HUES48 (cell line): ENCODE measurements around the gene GPC6.
"Not testable (repeated sequence)": the region's sequence is repeated elsewhere in the genome, so short reads cannot be mapped to it uniquely, and the experiment has no call there.

Experiments
- H3K27ac ChIP-seq: one replicate; pipeline ENCODE4 v1.7.0; 2013; ENCODE audit warnings: low read depth, low read length, inconsistent platforms
- H3K27me3 ChIP-seq: 2 replicates; pipeline ENCODE4 v1.6.1; 2013; ENCODE audit warnings: mild to moderate bottlenecking, low read length; ENCODE audit not compliant: control insufficient read depth, insufficient read depth
- H3K36me3 ChIP-seq: 2 replicates; pipeline ENCODE4 v1.6.1; 2013; ENCODE audit warnings: low read length; ENCODE audit not compliant: control insufficient read depth, insufficient read depth
- H3K4me1 ChIP-seq: 2 replicates; pipeline ENCODE4 v1.6.1; 2013; ENCODE audit warnings: mild to moderate bottlenecking, low read length; ENCODE audit not compliant: control insufficient read depth, insufficient read depth
- H3K4me3 ChIP-seq: 2 replicates; pipeline ENCODE4 v1.5.1; 2013; ENCODE audit warnings: mild to moderate bottlenecking, low read depth, low read length
- H3K9ac ChIP-seq: 2 replicates; pipeline ENCODE4 v1.6.1; 2013; ENCODE audit warnings: mild to moderate bottlenecking, low read depth, low read length, moderate library complexity
- H3K9me3 ChIP-seq: 2 replicates; pipeline ENCODE4 v1.6.1; 2013; ENCODE audit warnings: low read length; ENCODE audit not compliant: control insufficient read depth, insufficient read depth

Gene GPC6

GRCh38 chr13:94286581-94286980, 1060.0 kb downstream of the GPC6 start:
- Histone ChIP-seq H3K27me3 (no peaks in the 10 kb centered on the region), H3K36me3 (no peaks in the 10 kb centered on the region), H3K27ac (no peak overlapping the region), H3K9me3 (no peaks in the 10 kb centered on the region), H3K4me1 (no peaks in the 10 kb centered on the region), H3K9ac (no peak overlapping the region), H3K4me3 (no peak overlapping the region)

- H3K36me3 ChIP-seq: no peaks in the 10 kb centered on the region
- H3K27ac ChIP-seq: no peak overlapping the region
- H3K4me1 ChIP-seq: no peaks in the 10 kb centered on the region
- no peak overlapping the region for H3K9ac ChIP-seq
- no peak overlapping the region for H3K4me3 ChIP-seq
- H3K9me3 ChIP-seq: no peaks in the 10 kb centered on the region
- H3K27me3 ChIP-seq: no peaks in the 10 kb centered on the region
These were observed 1065.2 kb downstream of the GPC6 start for GRCh38 chr13:94291631-94292322.

DNA sequence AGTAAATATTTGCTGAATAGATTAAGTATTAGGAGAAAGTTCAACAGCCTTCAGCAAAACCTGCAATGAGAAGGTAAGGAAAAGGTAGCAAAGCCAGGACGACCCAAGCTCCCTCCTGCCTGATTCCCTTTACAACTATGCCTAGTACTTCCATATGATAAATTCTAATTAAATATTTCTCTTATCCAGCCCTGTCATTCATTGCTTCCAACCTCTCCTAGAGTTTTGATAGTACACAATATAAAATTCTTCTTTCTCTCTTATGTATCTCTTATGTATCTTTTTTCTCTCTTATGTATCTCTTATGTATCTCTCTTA, 1065.7 kb downstream of the GPC6 start:
- Histone ChIP-seq H3K27ac (no peak overlapping the region), H3K9ac (no peak overlapping the region), H3K9me3 (no peaks in the 10 kb centered on the region), H3K4me1 (no peaks in the 10 kb centered on the region), H3K4me3 (no peak overlapping the region), H3K36me3 (no peaks in the 10 kb centered on the region), H3K27me3 (no peaks in the 10 kb centered on the region)

- H3K9me3 ChIP-seq: no peaks in the 10 kb centered on the region
- H3K27ac ChIP-seq: no peak overlapping the region
- H3K9ac ChIP-seq: no peak overlapping the region
- no peak overlapping the region for H3K4me3 ChIP-seq
- no peaks in the 10 kb centered on the region for H3K4me1 ChIP-seq
- no peaks in the 10 kb centered on the region for H3K27me3 ChIP-seq
- no peaks in the 10 kb centered on the region for H3K36me3 ChIP-seq
These were observed 1069.9 kb downstream of the GPC6 start for GRCh38 chr13:94296471-94296870.

- no peaks in the 10 kb centered on the region for H3K36me3 ChIP-seq
- no peaks in the 10 kb centered on the region for H3K9me3 ChIP-seq
- no peak overlapping the region for H3K27ac ChIP-seq
- peaks cover 7% of the 10 kb centered on the region for H3K4me1 ChIP-seq
- H3K9ac ChIP-seq: no peak overlapping the region
- no peak overlapping the region for H3K4me3 ChIP-seq
- no peaks in the 10 kb centered on the region for H3K27me3 ChIP-seq
These were observed 1071.7 kb downstream of the GPC6 start for GRCh38 chr13:94298346-94298745.

- Histone ChIP-seq H3K9ac (no peak overlapping the region), H3K4me1 (peaks cover 18% of the 10 kb centered on the region), H3K27ac (no peak overlapping the region), H3K36me3 (no peaks in the 10 kb centered on the region), H3K9me3 (no peaks in the 10 kb centered on the region), H3K4me3 (no peak overlapping the region), H3K27me3 (no peaks in the 10 kb centered on the region)
These were observed 1073.8 kb downstream of the GPC6 start for GRCh38 chr13:94300401-94300800.

DNA sequence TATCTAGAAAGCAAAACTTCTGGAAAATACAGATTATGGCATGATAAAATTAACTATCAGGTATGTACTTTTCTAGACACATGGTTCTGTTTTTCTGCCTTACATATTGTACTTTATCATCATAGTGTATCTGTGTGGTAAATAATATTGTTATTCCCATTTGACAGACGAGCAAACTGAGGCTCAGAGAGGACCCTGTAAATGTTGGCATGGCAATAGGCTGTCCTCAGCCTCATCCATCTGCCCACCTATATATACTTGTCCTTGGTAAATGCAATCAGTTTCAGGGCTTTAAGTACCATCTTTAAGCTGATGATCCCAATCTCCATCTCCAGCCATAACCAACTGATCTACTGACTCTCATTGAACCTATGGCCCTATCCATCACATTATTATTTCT, 1074.9 kb downstream of the GPC6 start:
- no peak overlapping the region for H3K4me3 ChIP-seq
- H3K9me3 ChIP-seq: no peaks in the 10 kb centered on the region
- peaks cover 18% of the 10 kb centered on the region for H3K4me1 ChIP-seq
- H3K27me3 ChIP-seq: no peaks in the 10 kb centered on the region
- H3K9ac ChIP-seq: no peak overlapping the region
- no peak overlapping the region for H3K27ac ChIP-seq
- no peaks in the 10 kb centered on the region for H3K36me3 ChIP-seq

GRCh38 chr13:94302847-94303565, 1076.4 kb downstream of the GPC6 start:
- not testable (repeated sequence) for H3K36me3 ChIP-seq, H3K4me3 ChIP-seq, H3K9ac ChIP-seq, H3K27me3 ChIP-seq, H3K27ac ChIP-seq, H3K9me3 ChIP-seq
- H3K4me1 ChIP-seq: peaks cover 18% of the 10 kb centered on the region

DNA sequence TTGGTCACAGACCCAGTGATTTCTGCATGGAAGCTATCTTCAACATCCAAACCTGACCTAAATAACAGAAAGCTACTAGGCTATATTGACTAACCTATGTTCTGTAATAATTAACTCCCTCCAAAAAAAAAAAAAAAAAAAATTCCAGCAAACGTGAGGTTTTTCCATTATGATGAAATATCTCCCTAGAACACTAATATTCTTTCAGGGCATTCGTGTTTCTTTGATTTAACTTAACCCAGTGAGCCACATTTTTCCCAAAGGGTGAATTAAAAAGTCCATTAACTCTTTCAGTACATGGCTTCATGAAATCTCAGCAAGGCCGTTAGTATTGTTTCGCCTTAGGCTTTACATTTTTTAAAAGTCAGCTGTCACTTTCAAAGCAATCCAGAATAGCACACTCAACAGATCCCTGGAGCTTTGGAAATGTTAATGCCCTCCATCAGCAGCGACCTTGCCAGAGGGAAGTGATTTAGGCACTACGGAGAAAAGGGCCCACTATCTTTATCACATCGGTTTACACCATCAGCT, 1077.1 kb downstream of the GPC6 start:
- H3K9me3 ChIP-seq: no peaks in the 10 kb centered on the region
- peaks cover 18% of the 10 kb centered on the region for H3K4me1 ChIP-seq
- H3K4me3 ChIP-seq: no peak overlapping the region
- H3K36me3 ChIP-seq: no peaks in the 10 kb centered on the region
- H3K27me3 ChIP-seq: no peaks in the 10 kb centered on the region
- peak overlapping the region; percentile 21 for H3K27ac ChIP-seq
- H3K9ac ChIP-seq: no peak overlapping the region

- Histone ChIP-seq H3K4me1 (peaks cover 18% of the 10 kb centered on the region), H3K27ac (no peak overlapping the region), H3K4me3 (no peak overlapping the region), H3K36me3 (no peaks in the 10 kb centered on the region), H3K9me3 (no peaks in the 10 kb centered on the region), H3K27me3 (no peaks in the 10 kb centered on the region), H3K9ac (no peak overlapping the region)
These were observed 1078.4 kb downstream of the GPC6 start for GRCh38 chr13:94305033-94305432.

DNA sequence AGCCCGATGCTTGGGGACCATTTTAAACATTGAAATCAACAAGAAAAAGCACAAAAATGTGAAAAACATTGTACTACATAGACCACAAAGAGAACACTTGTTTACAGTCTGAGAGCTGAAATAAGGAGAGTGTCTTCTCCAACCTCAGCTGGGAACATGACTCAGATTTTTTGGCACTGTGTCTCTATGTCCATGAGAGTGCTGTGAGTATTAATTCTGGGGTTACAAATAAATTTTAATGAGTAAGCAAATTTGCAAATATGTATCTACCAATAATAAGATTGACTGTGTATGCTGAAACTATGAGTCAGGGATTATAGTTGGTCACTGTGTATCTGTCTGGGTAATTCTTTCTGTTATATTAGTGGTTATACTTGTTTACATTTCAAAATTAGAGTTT, 1078.9 kb downstream of the GPC6 start:
- H3K9me3 ChIP-seq: no peaks in the 10 kb centered on the region
- no peak overlapping the region for H3K4me3 ChIP-seq
- H3K36me3 ChIP-seq: no peaks in the 10 kb centered on the region
- peaks cover 18% of the 10 kb centered on the region for H3K4me1 ChIP-seq
- no peak overlapping the region for H3K9ac ChIP-seq
- no peak overlapping the region for H3K27ac ChIP-seq
- H3K27me3 ChIP-seq: no peaks in the 10 kb centered on the region
